NCI-H2196 treated with DMSO at 0.1 percent for 48 hours (cell line): Measurements from ENCODE around the gene LEKR1.

Experiments used
- DNase-seq: peaks from one replicate; lab custom pipeline; 2025; ENCODE audit not compliant: unreplicated experiment; lab: John Stamatoyannopoulos, UW

Gene LEKR1

DNA sequence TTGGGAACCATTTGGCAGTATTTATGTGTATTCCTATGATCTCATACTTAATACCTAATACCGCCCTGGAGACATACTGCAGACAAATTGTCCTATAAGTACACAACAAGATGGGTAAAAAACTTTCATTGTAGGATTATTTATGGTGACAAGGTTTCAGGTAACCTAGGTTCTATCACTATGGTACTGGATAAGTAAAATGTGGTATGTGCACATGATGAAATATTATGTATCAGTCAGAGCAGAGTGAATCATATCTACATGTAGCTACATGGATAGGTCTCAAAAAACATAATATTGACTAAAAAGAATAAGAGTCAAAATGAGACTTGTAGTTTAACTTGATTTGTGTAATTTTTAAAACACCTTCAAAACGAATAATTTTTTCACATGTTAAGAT, 147.8 kb downstream of the LEKR1 start:
- DNase-seq: no peak

DNA sequence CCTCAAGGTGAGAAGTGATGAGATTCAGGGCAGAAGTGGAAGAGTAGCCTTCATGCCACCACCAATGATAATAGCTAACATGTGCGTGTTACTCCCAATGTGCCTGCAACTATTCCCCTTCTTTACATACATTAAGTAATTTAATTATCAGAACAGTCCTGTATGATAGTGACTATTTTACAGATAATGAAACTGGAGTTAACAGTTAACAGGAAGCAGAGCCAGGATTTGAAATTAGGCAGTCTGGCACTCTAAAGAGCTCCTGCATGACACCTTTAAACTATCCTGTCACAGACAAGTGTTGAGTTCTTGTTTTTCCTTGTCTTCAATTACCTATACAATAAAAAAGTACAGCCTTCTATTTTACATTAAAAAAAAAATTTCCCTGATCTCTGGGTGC, 148.8 kb downstream of the LEKR1 start:
- DNase-seq: no peak

DNA sequence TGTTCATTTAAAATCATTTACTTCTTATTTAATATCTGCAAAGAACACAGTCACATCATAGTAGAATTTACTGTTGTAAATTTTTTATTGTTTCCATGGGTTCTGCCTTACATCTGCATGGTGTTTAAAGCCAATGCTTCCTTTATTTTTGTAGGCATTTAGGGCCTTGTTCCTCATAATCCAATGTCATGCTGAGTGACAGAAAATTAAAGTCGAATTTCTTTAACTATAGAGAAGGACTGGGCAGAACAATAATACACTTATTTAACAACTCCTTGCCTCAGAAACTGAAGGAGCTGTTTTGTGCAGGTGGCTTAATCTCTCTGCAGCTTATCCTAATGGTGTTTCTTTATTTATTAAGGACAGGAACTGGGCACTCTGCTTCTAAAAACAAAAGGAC, 149.6 kb downstream of the LEKR1 start:
- DNase-seq: no peak

DNA sequence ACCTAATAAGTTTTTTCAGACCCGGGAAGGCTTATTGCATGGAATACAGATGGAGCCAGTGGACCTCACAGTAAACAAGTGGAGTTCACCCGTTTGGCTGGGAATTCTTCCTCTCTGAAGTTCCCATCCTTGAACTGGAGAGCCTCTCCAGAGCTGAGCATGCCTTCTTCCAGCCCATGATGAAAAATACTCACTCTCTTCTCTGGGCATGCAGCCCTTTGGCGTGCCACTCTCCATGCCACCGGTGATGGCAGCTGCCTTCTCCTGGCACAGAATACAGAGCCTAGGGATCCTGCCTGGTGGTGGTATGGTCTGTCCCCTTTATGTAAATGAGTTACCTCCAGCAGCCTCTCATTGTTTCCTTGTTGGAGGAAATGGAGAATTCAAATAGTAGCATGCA, 150.8 kb downstream of the LEKR1 start:
- DNase-seq: no peak

DNA sequence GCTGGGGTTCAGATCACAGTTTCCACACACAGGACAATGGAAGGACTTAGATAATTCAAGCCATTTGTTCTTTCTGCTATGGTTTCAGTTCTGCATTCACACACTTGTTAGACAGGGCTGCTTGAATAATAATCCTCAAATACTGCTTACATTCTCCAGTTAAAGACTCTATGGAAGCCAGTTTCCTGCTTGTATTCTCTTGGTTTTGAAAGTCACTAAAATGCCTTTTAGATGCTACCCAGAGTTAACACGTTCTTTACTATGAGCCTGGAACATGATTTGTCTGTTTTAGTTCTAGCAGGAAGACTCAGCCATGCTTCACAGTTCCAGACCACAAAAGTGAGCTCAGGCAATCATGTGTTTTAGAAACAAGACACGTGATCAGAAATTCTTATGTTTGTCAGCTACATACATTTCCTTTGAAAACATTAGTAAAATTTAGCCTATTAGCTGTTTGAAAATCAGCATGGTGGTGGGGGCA, 152.4 kb downstream of the LEKR1 start:
- no peak for DNase-seq

DNA sequence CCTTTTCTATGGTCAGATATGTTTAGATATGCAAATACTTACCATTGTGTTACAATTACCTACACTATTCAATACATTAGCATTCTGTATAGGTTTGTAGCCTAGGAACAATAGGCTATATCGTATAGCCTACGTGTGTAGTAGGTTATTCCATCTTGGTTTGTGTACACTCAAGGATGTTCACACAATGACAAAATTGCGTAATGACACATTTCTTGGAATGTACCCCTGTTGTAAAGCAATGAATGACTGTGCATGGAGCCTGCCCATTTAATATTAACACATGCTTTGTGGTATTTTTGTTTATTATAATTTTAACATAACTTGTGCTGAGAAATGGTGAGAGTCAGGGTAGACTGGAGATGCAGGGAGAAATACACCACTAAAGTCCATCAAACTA, 154.9 kb downstream of the LEKR1 start:
- DNase-seq: no peak

DNA sequence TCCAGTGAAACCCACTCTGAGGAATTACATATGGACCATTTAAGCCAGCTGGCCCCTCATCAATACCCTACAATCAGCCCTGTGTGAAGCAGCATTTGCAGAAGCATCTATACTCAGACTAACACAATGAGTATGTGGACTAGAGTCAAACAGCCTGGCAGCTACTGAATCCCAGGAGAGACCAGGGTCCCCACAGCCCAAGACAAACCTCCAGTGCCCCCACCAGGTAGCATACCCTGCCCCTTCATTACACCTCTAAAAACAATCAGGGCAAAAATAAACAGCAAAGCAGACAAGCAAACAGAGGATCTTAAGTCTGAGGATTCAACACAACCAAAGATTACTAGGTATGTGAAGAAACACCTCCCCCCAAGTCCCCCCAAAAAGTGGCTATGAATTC, 157.4 kb downstream of the LEKR1 start:
- DNase-seq: no peak

DNA sequence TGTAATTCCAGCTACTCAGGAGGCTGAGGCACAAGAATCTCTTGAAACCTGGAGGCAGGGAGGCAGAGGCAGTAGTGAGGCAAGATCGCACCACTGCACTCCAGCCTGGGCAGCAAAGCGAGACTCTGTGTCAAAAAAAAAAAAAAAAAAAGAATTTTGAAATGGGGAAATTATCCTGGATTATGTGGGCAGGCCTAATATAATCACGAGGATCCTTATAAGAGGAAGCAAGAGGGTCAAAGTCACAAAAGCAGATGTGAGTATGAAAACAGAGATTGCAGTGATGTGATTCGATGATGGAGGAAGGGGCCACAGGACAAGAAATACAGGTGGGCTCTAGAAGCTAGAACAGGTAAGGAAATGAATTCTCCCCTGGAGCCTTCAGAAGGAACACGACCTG, 159.6 kb downstream of the LEKR1 start:
- no peak for DNase-seq

DNA sequence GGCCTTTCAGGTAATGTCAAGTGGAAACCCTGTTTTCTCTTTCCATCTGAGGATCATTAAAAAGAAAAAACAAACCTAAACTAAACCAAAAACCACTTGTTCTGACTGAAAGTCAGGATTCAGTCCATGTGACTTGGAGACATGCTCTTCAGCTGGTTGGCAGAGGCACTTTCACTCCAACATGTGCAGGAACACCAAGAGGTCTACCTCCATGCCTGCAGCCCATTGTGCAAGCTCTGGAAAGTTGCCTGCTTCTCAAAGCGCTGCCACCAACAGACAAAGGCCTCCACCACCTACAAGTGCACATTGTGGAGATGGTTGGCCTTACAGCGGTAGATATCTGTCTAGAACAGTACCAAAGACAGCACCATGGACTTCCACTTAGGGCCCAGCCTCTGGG, 161.8 kb downstream of the LEKR1 start:
- no peak for DNase-seq

DNA sequence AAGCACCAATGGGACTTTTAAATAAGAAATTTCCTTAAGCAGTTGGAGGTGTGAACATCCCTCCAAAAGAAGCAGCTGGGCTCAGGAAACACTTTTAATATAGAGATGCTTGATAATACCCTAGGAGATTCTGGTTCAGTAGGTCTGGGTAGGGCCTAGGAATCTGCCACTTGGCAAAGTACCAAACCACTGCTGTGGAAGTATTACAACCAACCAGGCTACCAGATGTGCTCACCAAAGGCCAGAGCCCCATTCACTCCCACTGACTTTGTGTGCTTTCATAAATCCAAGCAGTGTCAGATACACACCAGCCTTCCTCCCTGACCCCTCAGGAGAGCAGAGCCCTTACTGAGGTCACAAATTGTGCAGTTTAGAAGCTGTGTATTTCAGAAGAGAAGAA, 171.2 kb downstream of the LEKR1 start:
- no peak for DNase-seq

DNA sequence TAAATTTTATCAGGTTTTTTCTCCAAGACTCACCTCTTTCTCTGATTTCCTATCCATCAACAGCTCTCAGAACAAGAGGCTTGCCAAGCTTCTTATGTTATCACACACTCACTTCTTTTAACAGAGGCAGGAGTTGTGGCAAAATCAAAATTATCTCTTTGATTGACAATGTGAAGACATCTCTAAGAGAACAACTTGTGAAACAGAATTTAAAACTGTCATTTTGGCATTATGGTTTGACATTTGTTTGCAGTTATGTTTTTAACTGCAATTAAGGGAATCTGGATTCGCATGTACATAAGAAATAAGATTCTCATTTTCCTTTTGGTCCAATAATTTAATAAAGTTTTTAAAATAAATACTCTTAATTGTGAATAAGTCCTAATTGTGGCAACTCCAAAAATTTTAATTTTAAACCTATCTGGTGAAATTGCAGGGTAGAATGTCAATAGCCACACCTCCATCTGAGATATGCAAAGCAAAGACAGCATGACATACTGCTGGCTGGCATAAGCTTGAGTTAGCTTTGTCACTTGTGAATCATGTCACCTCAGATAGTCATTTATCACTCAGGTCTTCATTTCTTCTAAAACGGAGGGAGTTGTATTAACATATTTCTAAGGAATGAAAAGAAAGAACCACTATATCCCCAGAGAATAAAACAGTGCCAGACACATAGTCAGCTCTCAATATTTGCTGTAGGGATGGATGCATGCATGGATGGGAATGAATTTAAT, 175.2 kb downstream of the LEKR1 start:
- no peak for DNase-seq

DNA sequence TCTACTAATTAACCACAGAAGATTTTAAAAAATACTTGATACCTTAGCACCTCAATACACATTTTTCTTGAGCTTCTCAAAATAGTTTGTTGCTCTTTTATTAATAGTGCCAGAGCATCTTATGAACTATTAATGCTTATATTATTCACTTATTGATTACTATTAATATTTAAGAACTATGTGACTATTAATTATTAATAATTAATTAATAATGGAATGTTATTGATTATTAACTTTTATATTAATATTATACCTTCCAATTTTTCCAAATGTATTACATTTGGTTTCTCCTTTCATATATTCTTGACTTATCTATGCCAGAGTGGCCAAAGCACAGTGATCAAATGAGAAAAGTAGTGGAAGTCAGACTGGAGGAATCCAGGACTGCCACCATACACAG, 195.5 kb downstream of the LEKR1 start:
- no peak for DNase-seq

DNA sequence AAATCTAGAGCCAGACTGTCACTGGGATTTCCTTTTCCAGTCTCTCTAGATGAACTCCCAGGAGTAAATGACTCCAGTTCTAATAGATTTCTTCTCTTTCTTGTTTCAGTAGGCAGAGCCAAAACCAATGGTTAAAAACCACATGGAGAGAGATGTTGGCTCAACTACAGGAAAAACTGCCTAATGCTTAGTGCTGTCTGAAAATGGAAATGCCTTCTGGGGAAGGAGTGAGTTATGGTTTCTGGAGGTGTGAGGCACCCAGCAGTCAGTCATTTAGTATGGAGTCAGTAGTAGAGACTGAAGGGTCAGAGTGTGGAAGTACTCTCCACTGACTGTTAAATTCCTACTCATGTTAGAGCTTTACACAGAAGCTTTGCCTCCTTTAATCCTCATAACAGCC, 197.1 kb downstream of the LEKR1 start:
- no peak for DNase-seq

DNA sequence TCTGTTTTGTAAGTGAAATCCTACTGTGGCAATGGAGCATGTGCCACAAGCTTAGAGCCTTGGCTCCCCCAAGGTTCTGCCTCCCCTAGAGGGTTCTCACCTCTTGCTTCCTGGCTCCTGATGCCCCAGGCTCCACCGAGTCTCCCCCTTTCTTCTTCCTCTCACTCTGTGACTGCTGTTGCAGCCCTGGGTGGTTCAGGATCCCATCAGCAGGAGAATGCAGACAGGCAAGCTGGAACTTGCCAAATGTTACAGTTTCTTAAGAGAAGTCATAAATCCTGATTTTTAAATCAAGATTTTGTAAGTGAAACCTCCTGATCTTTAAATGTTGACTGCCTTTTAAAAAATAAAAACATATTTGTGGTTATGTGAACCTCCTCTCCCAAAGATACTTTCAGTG, 199.9 kb downstream of the LEKR1 start:
- DNase-seq: no peak

DNA sequence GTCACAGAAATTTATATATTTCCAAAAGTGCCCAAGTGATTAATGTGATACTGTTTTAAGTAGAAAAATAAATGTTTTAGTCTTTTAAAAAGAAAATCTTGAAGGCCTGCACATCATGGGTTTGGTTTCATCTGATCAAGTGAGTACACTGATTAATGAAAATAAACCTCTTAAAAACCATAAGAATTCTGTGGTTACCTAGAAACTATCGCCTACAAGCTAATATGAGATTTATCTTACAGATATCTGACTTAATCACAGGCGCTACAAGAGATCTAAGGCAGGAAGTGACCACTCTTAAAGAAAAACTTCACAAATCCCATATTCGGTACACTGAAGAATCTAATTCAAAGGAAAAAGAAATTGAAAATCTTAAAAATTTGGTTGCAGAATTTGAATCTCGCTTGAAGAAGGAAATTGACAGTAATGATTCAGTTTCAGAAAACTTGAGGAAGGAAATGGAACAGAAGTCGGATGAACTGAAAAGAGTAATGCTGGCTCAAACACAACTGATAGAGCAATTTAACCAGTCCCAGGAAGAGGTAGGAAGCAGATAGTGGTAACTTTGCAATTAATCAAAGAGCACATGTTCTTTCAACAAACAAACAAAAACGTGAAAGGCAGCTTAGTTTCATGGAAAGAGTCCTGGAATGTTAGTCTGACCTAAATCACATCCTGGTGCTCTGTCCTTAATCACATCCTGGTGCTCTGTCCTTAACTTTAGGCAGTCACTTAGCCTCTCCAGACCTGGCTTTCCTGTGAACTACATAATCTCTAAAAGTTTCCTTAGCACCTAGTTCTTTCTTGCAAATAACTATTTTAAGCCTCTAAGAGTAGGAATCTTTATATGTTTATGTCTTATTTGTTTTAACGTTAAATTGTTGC, 201.9 kb downstream of the LEKR1 start:
- DNase-seq: no peak

DNA sequence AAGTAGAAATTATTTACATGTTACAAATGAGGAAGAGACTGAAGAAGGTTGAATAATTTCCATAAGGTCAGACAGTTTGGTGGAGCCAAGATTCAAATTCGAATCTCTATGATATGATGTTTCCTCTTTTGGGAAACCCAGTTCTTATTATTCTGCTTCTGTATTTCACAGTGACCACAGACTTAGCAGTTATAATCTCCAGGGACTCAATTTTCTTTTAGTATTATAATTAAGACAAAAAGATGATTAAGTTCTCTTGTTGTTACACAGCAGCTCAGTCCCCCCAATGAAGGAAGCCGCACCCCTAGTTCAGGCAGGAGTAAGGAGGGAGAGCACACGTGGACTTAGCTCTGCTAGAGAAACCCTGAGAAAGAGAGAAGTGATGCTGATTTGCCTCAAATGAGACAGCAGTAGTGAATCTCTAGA, 203.2 kb downstream of the LEKR1 start:
- DNase-seq: no peak

DNA sequence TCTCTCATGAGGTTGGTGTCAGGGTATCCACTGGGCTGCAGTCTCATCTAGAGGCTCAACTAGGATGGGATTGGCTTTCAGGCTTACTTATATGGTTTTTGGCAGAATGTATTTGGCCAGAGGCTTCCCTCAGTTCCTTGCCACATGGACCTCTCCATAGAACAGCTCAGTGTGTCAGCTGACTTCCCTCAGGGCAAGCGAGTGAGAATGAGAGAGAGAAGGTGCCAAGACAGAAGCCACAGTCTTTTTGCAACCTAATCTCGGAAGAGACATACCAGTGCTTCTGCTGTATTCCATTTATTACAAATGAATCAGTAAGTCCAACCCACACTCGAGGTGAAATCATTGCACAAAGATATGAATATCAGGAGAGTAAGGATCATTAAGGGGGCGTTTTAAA, 204.6 kb downstream of the LEKR1 start:
- DNase-seq: no peak

DNA sequence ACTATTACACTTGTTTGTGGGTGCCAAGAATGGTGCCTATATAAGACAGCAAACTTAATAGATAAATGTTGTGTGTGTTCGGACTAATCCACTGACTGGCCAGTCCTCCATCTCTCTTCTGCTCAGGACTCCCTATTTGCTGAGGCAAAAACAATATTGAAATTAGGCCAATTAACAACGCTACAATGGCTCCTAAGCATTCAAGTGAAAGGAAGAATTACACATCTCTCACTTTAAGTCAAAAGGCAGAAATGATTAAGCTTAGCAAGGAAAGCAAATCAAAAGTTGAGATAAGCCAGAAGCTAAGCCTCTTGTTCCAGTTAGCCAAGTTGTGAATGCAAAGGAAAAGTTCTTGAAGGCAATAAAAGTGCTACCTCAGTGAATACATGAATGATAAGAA, 206.8 kb downstream of the LEKR1 start:
- no peak for DNase-seq

DNA sequence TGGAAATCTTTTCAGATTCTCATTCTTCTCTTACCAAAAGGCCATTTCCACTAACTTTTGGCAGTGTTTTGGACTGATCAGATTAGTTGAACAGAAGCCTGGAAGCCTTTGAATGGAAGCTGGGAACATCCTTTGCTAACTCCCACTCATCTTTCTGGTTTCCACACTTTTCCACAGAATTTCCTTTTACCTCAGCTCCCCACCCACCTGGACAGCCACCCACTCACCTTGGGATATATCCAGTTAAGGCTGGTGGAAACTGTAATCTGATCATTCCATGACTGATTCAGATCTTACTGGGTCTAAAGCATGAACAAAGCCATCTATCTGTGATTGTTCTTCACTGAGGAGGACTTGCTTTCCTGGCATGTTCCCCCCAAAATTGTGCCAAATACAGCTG, 214.3 kb downstream of the LEKR1 start:
- no peak for DNase-seq

DNA sequence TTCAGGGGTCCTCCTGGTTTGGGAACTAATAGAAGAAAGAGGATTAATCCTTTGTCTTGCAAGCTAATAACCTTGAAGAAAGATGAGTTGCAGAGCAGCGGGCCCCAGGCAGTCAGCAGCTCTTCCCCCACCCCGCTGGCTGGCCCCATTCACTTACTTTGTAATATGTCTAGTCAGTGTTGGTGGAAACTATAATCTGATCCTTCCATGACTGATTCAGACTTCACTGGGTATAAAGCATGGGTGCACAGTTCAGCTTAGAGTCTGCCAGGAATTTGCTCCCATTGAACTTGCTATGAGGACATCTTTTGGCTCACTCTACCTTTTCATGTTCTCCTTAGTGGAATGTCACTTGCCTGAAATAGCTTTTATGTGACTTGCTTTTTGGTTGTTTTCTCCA, 216.1 kb downstream of the LEKR1 start:
- no peak for DNase-seq

DNA sequence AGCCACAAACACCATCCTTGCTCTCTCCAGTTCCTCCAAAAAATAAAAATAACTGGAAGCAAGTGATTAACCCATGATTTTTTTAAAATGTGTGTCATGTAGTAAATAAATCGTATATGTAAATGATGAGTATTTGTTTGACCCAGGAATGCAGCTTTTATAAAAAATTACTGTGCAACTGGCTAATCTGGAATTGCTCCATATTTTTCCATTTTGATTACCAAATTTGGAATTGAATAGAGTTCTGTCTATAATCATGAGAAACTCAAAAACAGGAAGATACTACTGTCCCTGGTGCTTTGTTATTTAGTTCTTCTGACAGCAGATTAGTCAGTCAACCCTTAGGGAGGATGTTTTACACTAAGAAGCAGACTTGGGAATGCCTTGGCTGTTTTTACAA, 217.6 kb downstream of the LEKR1 start:
- no peak for DNase-seq

DNA sequence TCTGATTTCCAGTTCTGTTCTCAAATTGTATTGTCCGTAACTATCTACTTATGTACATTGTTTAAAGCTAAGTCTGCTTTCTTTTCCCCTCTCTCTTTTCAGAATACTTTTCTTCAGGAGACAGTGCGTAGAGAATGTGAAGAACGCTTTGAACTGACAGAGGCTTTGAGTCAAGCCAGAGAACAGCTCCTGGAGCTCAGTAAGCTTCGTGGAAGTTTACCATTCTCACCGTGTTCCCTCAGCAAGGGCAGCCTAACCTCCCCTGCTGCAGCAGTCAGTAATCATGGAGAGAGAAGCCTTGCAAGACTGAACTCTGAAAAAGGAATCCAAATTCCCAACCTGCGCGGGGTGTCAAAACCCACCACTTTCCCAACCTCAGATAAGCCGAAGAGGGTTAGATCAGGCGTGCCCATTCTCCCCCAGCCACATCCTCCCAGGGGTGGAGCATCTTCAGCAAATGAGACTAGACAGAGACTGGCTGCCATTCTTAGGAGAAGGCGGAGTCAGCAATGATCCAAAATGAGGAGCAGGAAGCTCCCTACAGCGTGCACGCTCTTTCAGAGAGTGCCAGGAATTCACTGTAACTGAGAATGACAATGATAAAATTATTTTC, 219.2 kb downstream of the LEKR1 start:
- DNase-seq: no peak
